ENCODE data around the gene ETHE1.

ETHE1 gene

DNA sequence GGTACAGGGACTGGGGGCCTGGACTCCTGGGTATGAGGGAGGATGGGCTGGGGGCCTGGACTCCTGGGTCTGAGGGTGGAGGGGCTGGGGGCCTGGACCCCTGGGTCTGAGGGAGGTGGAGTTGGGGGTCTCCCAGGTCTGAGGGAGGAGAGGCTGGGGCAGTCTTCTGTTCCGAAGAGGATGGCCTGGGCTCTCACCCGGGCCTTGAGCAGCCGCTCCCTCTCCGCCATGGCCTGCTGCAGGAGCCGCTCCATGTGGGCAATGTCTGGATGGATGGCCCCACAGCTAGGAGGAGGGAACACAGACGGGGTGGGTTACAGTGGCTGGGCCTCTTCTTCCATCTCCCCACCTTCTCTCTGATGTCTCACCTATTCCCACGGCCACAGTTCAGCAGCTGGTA, 40.6 kb downstream of the ETHE1 start:
- Histone ChIP-seq H3K79me2 (ENCODE audit: insufficient read depth, low read length) (no peaks in the 10 kb centered on the region), H3K27ac (ENCODE audit: low read depth, low read length, poor library complexity, severe bottlenecking) (no peak overlapping the region), H3K9me3 (ENCODE audit: low read length) (no peaks in the 10 kb centered on the region), H3K27me3 (ENCODE audit: insufficient read depth, low read length) (no peaks in the 10 kb centered on the region), H2AFZ (ENCODE audit: low read length) (no peak overlapping the region), H3K4me3 (ENCODE audit: low read depth, low read length, poor library complexity, severe bottlenecking) (no peak overlapping the region), H3K36me3 (ENCODE audit: insufficient read depth, low read length) (no peaks in the 10 kb centered on the region; the same call in 1 of the 2 replicates), H4K20me1 (ENCODE audit: insufficient read depth, low read length) (no peaks in the 10 kb centered on the region), H3K4me1 (ENCODE audit: insufficient read depth, low read length, severe bottlenecking) (no peaks in the 10 kb centered on the region), H3F3A (ENCODE audit: insufficient read depth, low read length) (no peaks in the 10 kb centered on the region), H3K9me2 (ENCODE audit: low read depth, low read length) (no peaks in the 10 kb centered on the region), H3K4me2 (ENCODE audit: low read length) (no peak overlapping the region), H3K9ac (ENCODE audit: low read length) (no peak overlapping the region)
- TF ChIP-seq, protein P1, sequence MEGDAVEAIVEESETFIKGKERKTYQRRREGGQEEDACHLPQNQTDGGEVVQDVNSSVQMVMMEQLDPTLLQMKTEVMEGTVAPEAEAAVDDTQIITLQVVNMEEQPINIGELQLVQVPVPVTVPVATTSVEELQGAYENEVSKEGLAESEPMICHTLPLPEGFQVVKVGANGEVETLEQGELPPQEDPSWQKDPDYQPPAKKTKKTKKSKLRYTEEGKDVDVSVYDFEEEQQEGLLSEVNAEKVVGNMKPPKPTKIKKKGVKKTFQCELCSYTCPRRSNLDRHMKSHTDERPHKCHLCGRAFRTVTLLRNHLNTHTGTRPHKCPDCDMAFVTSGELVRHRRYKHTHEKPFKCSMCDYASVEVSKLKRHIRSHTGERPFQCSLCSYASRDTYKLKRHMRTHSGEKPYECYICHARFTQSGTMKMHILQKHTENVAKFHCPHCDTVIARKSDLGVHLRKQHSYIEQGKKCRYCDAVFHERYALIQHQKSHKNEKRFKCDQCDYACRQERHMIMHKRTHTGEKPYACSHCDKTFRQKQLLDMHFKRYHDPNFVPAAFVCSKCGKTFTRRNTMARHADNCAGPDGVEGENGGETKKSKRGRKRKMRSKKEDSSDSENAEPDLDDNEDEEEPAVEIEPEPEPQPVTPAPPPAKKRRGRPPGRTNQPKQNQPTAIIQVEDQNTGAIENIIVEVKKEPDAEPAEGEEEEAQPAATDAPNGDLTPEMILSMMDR (IDR thresholded peaks at IDR 0.05; ENCODE audit: low read length): no peak
- no peak for TF ChIP-seq EZH2 (IDR thresholded peaks at IDR 0.05; ENCODE audit: borderline replicate concordance, low read length)

DNA sequence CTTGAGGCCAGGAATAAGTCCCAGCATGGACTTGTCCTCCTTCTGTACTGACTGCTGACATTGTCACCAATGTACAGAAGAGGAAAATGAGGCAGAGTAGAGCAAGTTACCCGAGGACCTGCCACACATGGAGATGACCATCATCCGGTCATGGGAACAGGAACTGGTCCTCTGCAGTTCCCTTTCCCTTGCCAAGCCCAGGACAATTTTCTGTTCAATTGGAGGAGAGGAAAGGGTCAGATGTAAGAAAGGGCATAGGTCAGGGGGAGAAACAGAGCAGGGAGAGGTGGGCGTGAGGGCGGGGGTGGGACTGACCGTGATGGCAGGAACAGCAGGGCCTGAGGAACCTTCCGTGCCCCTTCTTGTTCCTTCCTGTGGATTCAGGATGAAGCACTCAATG, 41.0 kb downstream of the ETHE1 start:
- TF ChIP-seq EZH2 (IDR thresholded peaks at IDR 0.05; ENCODE audit: borderline replicate concordance, low read length): no peak
- TF ChIP-seq, protein P1 (IDR thresholded peaks at IDR 0.05; ENCODE audit: low read length): no peak
- Histone ChIP-seq H2AFZ (ENCODE audit: low read length) (no peak overlapping the region), H3K9ac (ENCODE audit: low read length) (no peak overlapping the region), H3F3A (ENCODE audit: insufficient read depth, low read length) (no peaks in the 10 kb centered on the region), H3K9me2 (ENCODE audit: low read depth, low read length) (no peaks in the 10 kb centered on the region), H3K27ac (ENCODE audit: low read depth, low read length, poor library complexity, severe bottlenecking) (no peak overlapping the region), H3K4me2 (ENCODE audit: low read length) (no peak overlapping the region), H3K4me1 (ENCODE audit: insufficient read depth, low read length, severe bottlenecking) (no peaks in the 10 kb centered on the region), H3K36me3 (ENCODE audit: insufficient read depth, low read length) (no peaks in the 10 kb centered on the region; the same call in 1 of the 2 replicates), H3K79me2 (ENCODE audit: insufficient read depth, low read length) (no peaks in the 10 kb centered on the region), H3K27me3 (ENCODE audit: insufficient read depth, low read length) (no peaks in the 10 kb centered on the region), H3K9me3 (ENCODE audit: low read length) (no peaks in the 10 kb centered on the region), H3K4me3 (ENCODE audit: low read depth, low read length, poor library complexity, severe bottlenecking) (no peak overlapping the region), H4K20me1 (ENCODE audit: insufficient read depth, low read length) (no peaks in the 10 kb centered on the region)

DNA sequence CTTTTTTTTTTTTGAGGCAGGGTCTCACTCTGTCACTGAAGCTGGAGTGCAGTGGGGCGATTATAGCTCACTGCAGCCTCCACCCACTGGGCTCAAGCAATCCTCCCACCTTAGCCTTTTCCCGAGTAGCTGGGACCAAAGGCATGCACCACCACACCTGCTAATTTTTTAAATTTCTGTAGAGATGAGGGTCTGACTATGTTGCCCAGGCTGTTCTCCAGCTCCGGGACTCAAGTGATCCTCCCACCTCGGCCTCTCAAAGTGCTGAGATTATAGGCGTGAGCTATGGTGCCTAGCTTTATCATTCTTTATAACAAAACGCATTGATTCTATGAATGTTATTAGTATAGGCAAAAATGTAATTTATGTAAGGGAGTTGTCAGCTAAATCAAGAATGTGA, 43.7 kb downstream of the ETHE1 start:
- Histone ChIP-seq H3K4me1 (ENCODE audit: insufficient read depth, low read length, severe bottlenecking) (no peaks in the 10 kb centered on the region), H3K9me3 (ENCODE audit: low read length) (no peaks in the 10 kb centered on the region), H3K27me3 (ENCODE audit: insufficient read depth, low read length) (no peaks in the 10 kb centered on the region), H4K20me1 (ENCODE audit: insufficient read depth, low read length) (no peaks in the 10 kb centered on the region), H3K4me3 (ENCODE audit: low read depth, low read length, poor library complexity, severe bottlenecking) (no peak overlapping the region), H3K79me2 (ENCODE audit: insufficient read depth, low read length) (no peaks in the 10 kb centered on the region), H2AFZ (ENCODE audit: low read length) (no peak overlapping the region), H3K9me2 (ENCODE audit: low read depth, low read length) (no peaks in the 10 kb centered on the region), H3K36me3 (ENCODE audit: insufficient read depth, low read length) (no peaks in the 10 kb centered on the region), H3F3A (ENCODE audit: insufficient read depth, low read length) (no peaks in the 10 kb centered on the region), H3K27ac (ENCODE audit: low read depth, low read length, poor library complexity, severe bottlenecking) (no peak overlapping the region), H3K4me2 (ENCODE audit: low read length) (no peak overlapping the region), H3K9ac (ENCODE audit: low read length) (no peak overlapping the region)
- TF ChIP-seq, protein P1 (IDR thresholded peaks at IDR 0.05; ENCODE audit: low read length): no peak
- no peak for TF ChIP-seq EZH2 (IDR thresholded peaks at IDR 0.05; ENCODE audit: borderline replicate concordance, low read length)
